GM21737 (cell line): ENCODE measurements around the gene MIA3.
A peak's percentile ranks its signal among the peaks of the same experiment; 100 is the strongest.

Experiments
- ATAC-seq: cut with Tn5 transposase; IDR thresholded peaks from one replicate; pipeline ENCODE4 v1.9.1; 2021; ENCODE audit warnings: mild to moderate bottlenecking, moderate library complexity; ENCODE audit not compliant: unreplicated experiment

The MIA3 gene

GRCh38 chr1:222617367-222617951 lies 438 bp upstream of the MIA3 start:
- ATAC-seq = peak; percentile 71

DNA sequence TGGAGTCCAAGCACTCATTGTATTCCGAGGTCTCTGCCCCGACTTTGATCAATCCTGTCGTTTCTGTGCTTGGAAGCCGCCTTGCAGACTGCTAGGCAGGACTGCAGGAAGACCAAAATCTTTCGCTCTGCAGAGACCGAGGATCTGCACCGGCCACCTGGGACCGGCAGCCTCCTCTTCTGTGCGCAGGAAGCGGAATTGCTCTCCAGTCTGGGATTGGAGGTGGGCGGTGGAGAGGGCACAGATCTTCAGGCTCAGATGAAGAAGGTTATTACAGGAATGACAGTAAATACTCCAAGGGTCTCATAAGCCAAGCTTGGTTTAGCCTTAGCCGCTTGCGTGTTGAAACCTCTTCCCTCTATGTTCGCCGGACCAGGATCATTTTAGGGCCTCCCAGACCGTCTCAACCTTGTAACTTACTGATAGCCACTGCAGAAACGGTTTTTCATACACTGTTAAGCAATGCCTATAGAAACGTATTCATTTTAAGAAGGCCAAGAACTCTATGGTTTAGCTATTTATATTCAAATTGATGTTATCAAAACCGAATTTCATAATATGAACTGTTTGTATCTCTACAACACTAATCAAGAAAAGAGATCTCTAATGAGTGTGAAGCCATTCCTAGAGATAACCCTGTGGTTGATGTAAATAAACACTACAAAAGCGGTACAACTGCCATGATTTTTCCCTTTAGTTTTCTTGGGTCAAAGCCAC lies 1.1 kb downstream of the MIA3 start:
- ATAC-seq = no peak

- ATAC-seq = peak; percentile 48
Measured at GRCh38 chr1:222620566-222620965, 2.7 kb downstream of the MIA3 start.

DNA sequence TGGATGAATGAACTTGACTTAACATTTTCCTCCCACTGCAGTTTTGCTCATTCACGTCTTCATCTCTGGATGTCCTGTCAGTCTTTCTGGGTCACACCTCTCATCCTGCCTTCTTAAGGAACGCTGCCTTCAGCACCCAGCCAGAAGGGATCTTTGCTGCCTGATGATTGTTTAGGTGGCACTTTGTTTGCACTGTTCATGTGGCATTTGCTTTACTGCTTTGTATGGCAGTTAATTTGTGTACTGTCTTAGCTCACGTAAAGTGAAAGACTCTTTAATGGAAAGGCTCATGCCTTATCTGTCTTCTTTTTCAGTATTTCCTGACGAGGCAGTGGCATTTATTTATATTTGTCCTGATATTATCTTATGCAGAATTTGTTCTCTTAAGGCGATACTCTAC lies 4.9 kb downstream of the MIA3 start:
- no peak for ATAC-seq

GRCh38 chr1:222623458-222623857 lies 5.6 kb downstream of the MIA3 start:
- ATAC-seq = no peak

DNA sequence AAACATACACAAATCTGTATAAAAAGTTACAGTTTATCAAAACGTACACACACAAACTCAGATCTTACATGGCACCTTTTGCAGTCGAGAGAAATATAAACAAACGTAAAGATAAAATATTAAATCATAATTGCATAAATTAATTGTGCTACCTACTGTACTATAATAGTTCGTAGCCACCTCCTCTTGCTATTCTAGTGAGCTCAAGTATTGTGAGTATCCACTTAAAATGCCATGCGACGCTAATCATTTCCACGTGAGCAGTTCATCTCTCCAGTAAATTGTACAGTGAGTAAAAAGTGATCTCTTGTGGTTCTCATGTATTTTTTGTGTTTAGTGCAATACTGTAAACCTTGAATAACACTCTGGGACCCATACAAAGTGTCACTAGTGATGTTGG lies 6.3 kb downstream of the MIA3 start:
- ATAC-seq = no peak

GRCh38 chr1:222627232-222627631 lies 9.3 kb downstream of the MIA3 start:
- ATAC-seq = no peak

GRCh38 chr1:222629921-222630535 lies 12.1 kb downstream of the MIA3 start:
- ATAC-seq = no peak

GRCh38 chr1:222631611-222632208 lies 13.8 kb downstream of the MIA3 start:
- no peak for ATAC-seq

GRCh38 chr1:222632749-222633148 lies 14.9 kb downstream of the MIA3 start:
- ATAC-seq = no peak

DNA sequence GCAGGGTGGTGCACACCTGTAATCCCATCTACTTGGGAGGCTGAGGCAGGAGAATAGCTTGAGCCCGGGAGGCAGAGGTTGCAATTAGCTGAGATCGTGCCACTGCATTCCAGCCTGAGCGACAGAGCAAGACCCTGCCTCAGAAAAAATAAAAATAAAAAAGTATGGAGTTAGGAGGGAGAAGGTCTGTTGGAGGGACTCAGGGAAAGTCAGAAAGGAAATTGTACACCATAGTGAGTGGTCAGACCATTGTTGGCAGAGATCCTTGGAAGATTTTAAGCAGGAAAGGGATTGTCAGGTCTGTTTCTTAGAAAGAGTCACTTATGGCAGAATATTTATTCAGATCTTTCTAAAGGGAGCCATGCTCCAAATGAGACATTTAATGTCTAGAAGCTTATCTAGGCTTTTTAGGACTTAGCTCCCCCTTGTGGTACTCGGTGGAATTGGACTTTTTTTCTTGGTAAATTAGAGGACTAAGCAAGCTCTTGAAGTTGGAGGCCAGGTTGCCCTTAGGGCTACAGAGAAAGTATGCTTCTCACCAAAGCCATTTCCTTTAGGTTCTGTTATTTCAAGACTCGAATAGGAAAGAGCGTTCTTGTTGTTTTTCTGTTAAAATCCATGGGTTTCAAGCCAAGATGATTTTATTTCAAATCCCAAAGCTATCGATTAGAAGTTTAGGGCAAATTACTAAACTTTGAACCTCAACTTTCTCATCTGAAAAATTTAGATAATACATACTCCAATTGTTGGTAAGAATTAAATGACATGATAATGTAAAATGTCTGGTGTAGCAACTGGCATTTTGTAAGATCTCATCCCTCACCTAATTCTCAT lies 16.5 kb downstream of the MIA3 start:
- ATAC-seq = peak; percentile 70

- ATAC-seq = no peak
Measured at GRCh38 chr1:222641269-222641948, 23.5 kb downstream of the MIA3 start.

GRCh38 chr1:222642468-222642867 lies 24.6 kb downstream of the MIA3 start:
- no peak for ATAC-seq

DNA sequence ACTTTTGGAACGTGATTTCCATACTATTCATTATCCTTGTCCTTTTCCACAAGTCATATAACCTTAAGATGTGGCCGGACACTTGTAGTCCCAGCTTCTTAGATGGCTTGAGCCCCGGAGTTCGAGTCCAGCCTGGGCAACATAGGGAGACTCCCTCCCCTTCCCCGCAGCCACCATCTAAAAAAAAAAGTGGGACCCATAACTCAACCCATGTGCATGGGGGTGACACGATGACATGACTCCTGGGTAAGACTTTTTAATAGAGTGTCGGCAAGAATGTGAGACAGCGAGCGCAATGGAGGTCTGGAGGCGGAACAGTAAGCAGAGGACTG lies 25.7 kb downstream of the MIA3 start:
- ATAC-seq = no peak

GRCh38 chr1:222643938-222644635 lies 26.2 kb downstream of the MIA3 start:
- ATAC-seq = peak; percentile 98

DNA sequence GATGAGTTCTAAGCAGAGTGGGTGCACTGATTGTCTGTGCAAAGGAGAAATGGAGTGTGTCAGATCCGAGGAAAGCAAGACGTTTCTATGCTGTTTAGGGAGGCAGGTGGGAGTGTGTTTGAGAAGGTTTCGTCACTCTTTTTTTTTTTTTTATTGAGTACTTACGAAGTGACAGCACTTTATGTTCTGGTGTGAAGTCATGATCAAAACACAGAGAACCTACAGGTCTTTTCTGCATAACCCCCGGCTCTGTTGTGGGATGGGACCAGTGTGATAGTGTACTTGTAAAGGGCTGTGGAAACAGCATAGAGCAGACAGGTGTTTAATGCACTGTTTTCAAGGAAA lies 26.7 kb downstream of the MIA3 start:
- no peak for ATAC-seq

DNA sequence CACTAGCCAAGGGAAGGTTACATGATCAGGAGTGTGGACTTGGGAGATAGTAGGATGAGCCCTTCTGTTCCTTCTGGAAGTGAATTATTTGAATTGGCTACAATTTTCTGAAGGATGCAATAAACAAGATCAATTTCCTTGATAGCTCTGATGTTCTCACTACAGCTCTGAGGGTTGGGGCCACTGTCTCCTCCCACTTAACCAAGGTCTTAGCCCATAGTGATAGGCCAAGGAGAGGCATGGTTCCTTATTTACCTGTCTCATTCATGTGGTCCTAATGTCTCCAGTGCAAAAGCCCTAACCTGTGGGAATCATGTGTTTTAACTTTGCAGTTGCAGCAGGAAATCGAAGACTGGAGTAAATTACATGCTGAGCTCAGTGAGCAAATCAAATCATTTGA lies 34.8 kb downstream of the MIA3 start:
- no peak for ATAC-seq

GRCh38 chr1:222653178-222653827 lies 35.4 kb downstream of the MIA3 start:
- peak; percentile 49 for ATAC-seq

DNA sequence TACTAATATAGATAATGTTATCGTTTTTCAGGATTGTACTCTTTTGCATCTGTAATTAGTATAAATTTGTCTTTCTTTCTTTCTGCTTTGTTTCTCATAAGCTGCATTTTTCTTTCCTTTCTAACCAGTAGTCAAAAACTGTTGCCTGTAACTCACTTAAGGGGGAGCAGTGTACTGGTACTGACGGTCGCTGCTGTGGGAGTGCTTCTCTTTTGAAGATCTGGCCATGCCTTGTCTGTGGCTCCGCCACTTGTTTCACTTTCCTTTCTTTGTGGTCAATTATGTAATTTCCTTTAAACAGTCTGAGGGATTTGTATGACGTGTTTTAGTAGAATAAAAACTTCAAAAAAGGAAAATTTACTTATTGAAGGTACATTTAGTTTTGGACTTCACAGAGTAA lies 37.0 kb downstream of the MIA3 start:
- ATAC-seq = peak; percentile 95
